ENCODE data around the gene GOLPH3.

GOLPH3 gene

DNA sequence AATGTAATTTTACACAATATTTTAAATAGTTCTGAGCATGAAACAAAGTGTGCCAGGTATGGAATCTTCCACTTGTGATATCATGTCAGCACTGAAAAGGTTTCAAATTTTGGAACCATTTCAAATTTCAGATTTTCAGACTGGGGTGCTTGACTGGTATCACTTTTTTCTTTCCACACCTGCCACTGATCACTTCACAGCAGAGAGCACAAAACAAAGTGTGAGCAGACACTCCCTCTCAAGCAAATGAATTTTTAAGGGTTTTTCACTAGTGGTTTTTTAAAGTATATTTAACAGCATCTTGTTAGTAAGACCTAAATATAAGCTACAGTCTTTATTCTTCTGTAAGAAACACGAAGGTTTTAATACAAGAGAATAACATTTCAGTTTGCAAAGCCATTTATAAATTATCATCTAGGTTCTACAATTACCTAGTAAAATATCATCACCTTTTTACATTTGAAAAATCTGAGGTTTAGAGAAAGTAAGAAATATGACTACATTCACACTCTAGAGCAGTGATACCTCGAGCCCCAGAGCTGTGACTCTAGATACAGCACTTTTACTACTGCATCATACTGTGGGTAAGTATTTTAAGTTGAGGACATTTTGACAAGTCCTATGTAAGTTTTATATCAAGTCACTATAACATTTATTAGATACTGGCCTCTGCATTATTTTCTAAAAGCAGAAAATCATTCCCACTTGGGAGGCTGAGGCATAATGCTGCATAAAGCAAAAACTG is 14.6 kb downstream of the GOLPH3 start:
- no peak overlapping the region for H3K4me3 ChIP-seq (ENCODE audit: low read length)
- TF ChIP-seq, protein P1, sequence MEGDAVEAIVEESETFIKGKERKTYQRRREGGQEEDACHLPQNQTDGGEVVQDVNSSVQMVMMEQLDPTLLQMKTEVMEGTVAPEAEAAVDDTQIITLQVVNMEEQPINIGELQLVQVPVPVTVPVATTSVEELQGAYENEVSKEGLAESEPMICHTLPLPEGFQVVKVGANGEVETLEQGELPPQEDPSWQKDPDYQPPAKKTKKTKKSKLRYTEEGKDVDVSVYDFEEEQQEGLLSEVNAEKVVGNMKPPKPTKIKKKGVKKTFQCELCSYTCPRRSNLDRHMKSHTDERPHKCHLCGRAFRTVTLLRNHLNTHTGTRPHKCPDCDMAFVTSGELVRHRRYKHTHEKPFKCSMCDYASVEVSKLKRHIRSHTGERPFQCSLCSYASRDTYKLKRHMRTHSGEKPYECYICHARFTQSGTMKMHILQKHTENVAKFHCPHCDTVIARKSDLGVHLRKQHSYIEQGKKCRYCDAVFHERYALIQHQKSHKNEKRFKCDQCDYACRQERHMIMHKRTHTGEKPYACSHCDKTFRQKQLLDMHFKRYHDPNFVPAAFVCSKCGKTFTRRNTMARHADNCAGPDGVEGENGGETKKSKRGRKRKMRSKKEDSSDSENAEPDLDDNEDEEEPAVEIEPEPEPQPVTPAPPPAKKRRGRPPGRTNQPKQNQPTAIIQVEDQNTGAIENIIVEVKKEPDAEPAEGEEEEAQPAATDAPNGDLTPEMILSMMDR (IDR thresholded peaks at IDR 0.05; ENCODE audit: insufficient read depth, low read depth, low read length, missing control alignments) = no peak
- no peak for DNase-seq (ENCODE audit: low read depth)

DNA sequence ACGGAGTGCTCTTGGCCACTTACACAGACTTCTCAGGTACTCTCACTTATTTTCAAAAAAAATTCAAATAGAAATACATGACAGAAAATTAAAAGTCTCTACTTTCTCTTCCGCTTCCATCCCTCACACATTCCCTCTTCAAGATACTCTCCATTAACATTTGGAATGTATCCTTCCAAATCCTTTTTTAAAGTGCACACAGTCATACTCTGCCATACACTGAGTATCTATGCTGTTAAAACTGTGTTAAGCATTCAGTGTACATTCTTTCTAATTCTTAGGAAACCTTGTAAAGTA is 15.5 kb downstream of the GOLPH3 start:
- no peak for DNase-seq (ENCODE audit: low read depth)
- TF ChIP-seq, protein P1 (IDR thresholded peaks at IDR 0.05; ENCODE audit: insufficient read depth, low read depth, low read length, missing control alignments) = no peak
- H3K4me3 ChIP-seq (ENCODE audit: low read length) = no peak overlapping the region

DNA sequence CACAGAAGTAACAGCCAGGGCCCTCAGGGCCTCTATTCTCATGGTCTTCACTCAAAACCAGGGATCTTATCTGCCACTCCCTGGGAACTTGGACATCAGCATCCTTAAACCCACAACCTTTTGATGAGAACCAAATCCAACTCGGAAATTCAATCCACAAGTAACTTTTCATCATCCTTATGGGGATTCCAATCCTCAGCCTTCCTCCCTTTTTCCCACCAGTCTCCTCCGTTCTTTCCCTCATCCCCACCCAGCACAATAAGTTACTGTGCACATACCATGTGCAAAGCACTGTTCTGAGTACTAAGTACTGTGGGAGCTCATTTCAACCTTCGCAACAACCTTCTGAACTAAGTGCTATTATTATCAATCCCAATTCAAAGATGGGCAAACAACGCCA is 17.0 kb downstream of the GOLPH3 start:
- TF ChIP-seq, protein P1 (IDR thresholded peaks at IDR 0.05; ENCODE audit: insufficient read depth, low read depth, low read length, missing control alignments) = no peak
- DNase-seq (ENCODE audit: low read depth) = no peak
- no peak overlapping the region for H3K4me3 ChIP-seq (ENCODE audit: low read length)

DNA sequence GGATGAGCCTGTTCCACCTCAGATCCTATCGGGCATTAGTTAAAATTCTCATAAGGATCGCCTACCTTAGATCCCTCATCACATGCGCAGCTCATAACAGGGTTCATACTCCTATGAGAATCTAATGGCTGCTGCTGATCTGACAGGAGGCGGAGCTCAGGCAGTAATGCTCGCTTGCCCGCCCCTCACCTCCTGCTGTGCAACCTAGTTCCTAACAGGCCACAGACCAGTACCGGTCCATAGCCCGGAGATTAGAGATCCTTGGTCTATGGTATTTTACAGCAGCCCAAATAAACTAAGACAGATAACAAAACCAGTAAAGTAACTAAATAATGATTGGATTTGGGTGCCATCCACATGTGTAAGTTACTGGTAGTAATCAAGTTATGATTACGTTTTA is 17.5 kb downstream of the GOLPH3 start:
- DNase-seq (ENCODE audit: low read depth) = no peak
- TF ChIP-seq, protein P1 (IDR thresholded peaks at IDR 0.05; ENCODE audit: insufficient read depth, low read depth, low read length, missing control alignments) = no peak
- H3K4me3 ChIP-seq (ENCODE audit: low read length) = no peak overlapping the region

DNA sequence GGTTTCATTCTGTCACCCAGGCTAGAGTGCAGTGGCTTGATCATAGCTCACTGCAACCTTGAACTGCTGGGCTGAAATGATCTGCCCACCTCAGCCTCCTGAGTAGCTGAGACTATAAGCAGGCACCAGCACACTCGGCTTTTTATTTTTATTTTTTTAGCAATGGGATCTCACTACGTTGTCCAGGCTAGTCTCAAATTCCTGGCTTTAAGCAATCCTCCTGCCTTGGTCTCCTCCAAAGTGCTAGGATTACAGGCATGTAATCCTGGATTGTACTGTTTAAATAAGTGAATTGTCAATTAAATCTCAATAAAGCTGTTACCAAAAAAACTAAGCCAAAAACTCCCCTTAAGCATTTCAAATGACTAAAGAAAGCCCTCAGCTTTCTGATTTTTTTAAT is 18.9 kb downstream of the GOLPH3 start:
- TF ChIP-seq, protein P1 (IDR thresholded peaks at IDR 0.05; ENCODE audit: insufficient read depth, low read depth, low read length, missing control alignments) = no peak
- no peak for DNase-seq (ENCODE audit: low read depth)
- H3K4me3 ChIP-seq (ENCODE audit: low read length) = no peak overlapping the region

DNA sequence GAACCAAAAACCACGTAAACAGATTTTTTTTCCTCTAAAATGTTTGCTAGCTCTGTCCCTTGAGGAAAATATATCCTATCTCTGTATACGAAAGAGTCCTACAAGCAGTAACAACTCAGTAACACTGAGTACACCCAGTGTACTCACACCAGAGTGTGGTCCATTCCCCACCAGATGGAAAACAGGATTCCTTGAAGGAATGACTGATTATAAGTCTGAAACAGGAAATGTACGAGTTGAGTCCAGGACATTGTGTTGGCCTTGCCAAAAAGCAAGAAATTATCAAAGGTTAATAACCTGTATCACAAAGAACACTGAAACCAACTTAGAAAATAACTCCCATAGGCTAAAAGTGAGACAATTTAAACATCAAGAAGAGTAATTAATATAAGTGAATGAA is 20.4 kb downstream of the GOLPH3 start:
- TF ChIP-seq, protein P1 (IDR thresholded peaks at IDR 0.05; ENCODE audit: insufficient read depth, low read depth, low read length, missing control alignments) = no peak
- no peak for DNase-seq (ENCODE audit: low read depth)
- no peak overlapping the region for H3K4me3 ChIP-seq (ENCODE audit: low read length)

DNA sequence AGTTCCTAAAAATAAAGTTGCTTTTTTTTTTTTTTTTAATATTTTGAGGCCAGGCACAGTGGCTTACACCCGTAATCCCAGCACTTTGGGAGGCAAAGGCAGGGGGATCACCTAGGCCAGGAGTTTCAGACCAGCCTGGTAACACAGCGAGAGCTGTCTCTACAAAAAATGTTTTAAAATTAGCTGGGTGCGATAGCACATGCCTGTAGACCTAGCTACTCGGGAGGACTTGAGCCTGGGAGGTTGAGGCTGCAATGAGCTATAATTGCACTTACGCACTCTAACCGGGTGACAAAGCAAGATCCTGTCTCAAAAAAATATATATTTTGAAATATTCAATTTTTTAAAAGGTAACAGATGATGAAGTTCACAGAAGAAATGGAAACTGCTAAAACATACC is 22.9 kb downstream of the GOLPH3 start:
- H3K4me3 ChIP-seq (ENCODE audit: low read length) = no peak overlapping the region
- TF ChIP-seq, protein P1 (IDR thresholded peaks at IDR 0.05; ENCODE audit: insufficient read depth, low read depth, low read length, missing control alignments) = no peak
- DNase-seq (ENCODE audit: low read depth) = no peak

Data from epithelial cell of esophagus (primary cell).